NCI-H2196 treated with DMSO at 0.1 percent for 48 hours (cell line): ENCODE results near the gene SLC25A1.
"Not testable (repeated sequence)": the region's sequence is repeated elsewhere in the genome, so short reads cannot be mapped to it uniquely, and the experiment has no call there.

Source experiments
- DNase-seq: peaks from one replicate; lab custom pipeline; 2025; ENCODE audit not compliant: unreplicated experiment; lab: John Stamatoyannopoulos, UW

Gene SLC25A1

DNA sequence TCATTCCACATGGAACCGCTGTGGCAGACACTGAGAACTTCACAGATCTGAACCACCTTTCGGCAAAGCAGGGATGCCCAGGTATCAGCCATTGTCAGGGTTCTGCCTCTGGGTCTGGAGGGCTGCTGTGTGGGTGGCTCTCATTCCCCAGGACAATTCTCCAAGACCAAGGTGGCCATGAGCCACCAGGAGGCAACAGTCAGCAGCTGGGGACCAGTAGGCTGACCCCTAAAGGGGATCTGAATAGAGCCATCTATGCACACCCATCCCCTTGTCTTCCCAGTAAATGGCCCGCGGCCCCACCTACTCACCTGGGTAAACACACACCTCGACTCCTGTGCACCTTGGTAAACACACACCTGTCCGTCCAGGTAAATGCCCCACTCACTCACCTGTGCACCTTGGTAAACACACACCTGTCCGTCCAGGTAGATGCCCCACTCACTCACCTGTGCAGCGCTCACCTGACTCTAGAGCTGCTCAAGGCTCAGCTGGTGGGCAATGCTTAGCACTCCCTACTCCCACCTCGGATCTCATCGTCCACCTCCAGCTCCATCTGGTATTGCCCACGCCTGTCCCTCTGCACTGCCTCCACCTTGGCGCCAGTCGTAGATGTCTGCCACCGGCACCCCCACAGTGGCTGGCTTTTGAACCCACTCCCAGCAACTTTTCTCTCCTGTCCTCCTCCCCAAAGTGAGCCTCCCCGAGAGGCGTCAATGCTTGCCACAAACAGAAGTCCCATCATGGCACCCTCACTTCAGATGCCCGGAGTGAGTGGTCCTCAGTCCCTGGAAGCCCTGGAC is 10.2 kb downstream of the SLC25A1 start:
- no peak for DNase-seq

DNA sequence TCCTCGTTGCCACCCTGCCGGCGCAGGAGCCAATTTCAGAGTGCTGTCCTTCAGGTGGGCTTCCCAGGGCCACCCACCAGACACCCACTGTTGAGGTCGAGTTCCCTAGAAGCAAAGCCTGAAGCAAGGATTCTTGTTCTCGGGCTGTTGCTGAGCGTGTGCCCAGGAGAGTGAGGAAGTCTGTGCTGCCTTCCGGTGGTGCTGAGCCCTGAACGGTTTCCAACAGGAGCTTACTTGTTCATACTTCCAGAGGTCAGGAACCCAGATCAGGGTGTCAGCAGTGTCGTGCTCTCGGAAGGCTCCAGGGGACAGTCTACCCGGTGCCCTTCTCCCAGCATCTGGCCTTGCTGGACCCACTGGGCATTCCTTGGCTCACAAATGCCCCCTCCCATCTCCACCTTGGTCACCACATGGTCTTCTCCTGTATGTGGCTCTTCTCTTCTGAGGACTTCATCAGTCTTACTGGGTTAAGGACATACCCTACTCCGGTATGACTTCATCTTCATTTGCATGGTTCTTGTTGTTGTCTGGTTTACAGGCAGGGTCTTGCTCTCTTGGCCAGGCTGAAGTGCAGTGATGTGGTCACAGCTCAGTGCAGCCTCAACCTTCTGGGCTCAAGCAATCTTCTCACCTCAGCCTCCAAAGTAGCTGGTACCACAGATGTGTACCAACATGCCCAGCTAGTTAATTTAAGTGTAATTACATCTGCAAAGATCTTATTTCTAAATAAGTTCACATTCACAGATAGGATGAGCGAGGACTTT is 11.2 kb downstream of the SLC25A1 start:
- DNase-seq, result no peak

DNA sequence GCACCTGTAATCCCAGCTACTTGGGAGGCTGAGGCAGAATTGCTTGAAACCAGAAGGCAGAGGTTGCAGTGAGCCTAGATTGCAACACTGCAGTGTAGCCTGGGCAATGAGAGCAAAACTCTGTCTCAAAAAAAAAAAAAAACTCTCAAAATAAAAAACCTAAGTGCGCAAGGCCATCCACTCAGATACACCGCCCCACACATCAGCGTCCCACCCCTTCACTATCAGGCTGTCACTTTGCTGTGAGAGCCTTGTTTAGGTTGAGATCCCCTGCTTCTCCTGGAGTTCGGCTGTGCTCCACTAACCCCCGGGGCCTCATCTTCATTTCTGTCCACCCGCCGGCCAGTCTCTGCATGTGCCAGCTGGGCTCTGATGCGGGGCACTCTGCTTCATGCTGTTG is 12.1 kb downstream of the SLC25A1 start:
- DNase-seq, result no peak

DNA sequence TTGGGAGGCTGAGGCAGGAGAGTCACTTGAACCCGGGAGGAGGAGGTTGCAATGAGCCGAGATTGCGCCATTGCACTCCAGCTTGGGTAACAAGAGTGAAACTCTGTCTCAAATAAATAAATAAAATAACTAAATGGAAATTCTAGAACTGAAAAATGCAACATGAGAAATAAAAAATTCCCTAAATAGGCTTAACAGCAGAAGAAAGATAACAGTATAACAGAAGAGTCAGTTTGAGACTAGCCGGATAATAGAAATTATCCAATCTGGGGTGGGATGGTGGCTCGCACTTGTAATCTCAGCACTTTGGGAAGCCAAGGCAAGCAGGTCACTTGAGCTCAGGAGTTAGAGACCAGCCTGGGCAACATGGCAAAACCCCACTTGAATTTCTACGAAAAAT is 14.1 kb downstream of the SLC25A1 start:
- DNase-seq, result no peak

DNA sequence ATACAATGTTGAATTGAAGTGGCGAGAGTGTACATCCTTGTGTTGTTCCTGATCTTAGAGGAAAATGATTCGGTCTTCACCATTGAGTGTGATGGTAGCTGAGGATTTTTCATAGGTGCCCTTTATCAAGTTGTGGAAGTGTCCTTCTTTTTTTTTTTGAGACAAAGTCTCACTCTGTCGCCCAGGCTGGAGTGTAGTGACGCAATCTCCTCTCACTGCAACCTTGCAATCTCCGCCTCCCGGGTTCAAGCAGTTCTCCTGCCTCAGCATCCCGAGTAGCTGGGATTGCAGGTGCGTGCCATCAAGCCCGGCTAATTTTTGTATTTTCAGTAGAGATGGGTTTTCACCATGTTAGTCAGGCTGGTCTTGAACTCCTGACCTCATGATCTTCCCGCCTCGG is 19.9 kb downstream of the SLC25A1 start:
- not testable (repeated sequence) for DNase-seq

DNA sequence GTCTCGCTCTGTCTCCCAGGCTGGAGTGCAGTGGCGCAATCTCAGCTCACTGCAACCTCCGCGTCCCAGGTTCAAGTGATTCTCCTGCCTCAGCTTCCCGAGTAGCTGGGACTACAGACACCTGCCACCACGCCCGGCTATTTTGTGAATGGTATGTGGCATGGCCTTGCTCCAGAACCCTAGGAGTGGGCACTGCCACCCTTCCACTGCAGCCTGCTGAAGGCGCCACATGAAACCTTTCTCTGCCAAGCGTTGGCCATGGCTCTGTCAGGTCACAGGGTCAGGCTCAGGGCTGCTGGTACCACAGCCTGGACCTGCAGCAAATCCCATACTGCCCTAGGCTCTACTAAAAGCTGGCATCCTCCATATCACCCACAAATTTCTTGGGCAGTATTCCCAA is 22.4 kb downstream of the SLC25A1 start:
- not testable (repeated sequence) for DNase-seq

DNA sequence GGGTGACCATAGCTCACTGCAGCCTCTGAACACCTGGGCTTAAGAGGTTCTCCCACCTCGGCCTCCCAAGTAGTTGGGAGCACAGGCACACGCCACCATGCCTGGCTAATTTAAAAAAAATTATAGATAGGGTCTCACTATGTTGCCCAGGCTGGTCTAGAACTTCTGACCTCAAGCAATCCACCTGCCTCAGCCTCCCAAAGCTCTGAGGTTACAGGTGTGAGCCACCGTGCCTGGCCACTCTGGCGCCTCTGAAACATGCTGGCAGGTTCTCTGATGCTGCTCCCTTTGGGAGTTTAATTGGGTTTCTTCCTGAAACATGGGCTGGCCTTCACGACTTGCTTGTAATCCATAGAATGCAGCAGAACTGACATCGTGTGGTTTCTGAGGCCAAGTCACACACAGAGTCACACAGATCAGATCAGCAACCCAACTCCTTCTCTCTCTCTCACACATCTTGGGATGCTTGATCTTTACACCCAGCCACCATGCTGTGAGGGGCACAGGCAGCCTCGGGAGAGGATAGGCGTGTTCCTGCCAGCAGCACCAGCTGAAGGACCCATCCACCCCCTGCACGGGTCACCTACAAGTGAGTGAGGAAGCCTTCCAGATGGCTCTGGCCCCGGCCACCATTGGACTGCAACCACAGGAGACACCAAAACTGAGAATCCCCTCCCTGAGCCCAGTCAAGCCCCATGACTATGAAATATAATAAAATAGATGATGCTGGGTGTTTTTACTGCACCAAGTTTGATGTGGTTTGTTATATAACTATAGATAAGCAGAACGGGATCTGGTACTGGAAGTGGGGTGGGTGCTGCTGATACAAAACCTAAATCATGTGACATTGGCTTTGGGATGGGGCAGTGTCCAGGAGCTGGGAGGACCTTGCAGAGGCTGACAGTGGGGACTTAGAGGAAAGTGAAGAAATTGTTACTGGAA is 25.3 kb downstream of the SLC25A1 start:
- DNase-seq, result no peak

DNA sequence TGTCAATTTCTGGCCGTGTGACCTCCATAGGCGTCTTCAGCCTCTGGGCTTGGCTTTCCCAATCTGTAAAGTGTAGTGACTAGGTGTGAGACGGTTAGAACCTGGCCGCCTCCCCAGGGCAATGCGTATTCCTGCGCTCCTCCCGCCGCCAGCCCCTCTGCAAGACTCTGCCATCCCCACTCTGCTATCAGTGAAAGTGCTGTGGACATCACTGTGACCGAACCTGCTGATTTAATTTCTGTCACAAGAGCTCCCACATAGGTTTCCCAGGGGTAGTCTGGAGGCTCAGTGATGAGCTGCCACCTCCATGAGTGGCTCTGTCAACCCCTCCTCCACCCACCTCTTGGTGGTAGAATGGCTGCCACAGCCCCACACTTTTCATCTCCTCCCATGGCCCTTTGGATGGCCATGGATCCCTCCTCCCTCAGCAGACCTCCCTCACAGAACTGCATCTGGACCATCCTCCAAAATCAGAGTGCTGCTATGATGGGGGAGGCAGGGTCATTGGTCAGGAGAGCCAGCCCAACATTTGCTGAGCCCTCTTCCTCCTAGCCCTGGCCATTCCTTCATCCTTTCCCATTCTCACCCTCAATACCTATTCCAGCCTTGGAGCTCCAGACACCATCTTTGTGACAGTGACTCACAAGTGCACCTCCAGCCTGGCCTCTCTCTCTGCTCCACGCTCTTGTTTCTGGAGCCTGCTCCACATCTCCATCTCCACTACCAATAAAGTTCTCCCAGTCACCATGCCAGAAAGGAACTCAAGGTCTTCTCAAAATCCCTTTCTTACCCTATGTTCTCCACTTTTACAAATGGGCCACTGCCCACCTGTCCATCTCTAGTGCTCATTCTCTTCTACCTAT is 27.0 kb downstream of the SLC25A1 start:
- DNase-seq, result no peak

DNA sequence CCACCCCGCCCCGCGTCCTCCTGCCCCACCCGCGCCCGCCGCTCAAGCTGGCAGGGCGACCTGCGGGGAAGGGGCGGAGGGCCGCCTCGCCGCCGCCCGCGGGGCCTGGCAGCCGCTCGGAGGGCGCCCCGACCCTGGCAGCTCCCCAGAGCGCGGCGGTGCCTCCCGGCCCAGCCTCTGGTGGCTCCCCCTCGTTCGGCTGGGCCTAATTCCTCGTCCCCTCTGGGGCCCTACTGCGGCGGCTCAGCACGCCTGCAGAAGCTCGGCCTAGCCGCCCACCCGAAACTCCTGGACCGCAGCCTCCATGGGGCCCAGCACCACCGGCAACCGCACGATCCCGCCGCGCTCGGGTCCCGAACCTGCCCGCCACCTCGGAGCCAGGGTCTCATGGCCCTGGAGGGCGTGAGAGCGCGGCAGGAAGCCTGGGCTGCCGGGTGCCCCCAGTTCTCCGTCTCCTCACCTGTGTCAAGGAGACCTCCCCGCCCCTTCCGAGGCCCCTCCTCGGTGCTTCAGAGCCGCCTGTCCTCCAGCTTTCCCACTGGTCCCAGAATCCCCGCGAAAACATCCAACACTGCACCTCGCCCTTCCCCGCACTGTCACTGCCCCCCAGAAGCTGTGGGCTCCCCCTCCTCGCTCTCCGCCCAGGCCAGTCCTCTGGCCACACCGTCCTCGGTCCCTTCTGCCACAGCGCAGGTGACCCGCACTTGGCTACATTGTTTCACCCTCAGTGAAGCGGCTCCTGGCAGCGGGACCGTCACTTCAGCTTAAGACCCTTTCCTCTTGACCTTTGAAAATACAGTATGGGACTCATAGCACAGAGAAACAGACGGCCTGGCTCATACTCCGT is 27.8 kb downstream of the SLC25A1 start:
- no peak for DNase-seq

DNA sequence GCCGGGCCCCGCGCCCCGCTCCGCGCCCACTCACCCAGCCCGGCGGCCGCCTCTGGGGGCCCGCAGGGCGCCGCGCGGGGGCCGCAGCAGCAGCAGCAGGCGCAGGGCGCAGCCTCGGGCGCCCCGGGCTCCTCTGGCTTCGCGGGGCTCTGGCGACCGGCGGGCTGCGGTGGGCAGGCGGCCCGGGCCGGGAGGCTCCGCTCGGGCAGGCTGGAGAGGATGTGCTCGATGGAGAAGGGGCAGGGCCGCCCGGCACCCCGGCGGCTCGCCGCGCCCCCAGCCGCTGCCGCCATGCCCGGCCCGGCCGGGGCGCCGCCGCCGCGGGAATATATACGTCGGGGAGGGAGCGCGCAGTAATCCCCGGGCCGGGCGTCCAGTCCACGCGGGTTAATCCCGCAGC is 28.5 kb downstream of the SLC25A1 start, which contains the start of gene GSC2:
TSS of gene GSC2 (minus strand) at position 302 of the 400 bp plus-strand sequence. CDS start at position 293, 9 bp downstream.
- no peak for DNase-seq

DNA sequence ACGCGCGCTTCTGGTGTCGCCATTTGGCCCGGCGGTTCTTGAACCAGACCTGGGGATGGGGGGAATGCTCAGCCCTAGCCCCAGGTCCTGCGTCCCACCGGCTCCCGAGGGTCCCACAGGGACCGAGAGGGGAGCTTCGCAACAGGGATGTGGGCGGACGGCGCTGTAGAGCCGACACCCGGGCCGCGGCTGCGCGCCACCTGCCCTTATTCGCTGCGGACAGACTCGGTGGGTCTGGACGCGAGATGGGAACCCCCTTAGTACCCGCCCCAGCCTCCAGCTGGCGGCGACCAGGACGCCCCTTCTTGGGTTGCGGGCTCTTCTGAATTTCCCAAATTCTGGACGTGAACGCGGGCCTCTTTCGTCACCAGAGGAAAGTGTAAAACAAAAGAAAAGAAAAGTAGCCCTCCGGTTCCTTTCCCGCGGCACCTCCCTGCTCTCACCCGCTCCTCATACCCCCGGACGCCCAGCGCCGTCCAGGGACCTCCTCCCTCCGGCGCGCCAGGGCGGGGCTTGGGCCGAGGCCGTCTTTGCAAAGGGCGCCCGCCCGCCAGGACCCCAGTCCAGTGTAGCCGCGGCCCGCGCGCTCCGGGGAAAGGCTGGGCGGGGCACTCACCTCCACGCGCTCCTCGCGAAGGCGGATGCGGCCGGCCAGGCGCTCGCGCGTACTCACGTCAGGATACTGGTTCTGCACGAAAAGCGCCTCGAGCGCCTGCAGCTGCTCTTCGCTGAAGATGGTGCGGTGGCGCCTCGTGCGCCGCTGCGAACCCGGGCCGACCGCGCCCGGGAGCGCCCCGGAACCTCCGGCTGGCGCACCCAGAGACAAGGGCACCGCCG is 29.3 kb downstream of the SLC25A1 start:
- DNase-seq, result no peak

DNA sequence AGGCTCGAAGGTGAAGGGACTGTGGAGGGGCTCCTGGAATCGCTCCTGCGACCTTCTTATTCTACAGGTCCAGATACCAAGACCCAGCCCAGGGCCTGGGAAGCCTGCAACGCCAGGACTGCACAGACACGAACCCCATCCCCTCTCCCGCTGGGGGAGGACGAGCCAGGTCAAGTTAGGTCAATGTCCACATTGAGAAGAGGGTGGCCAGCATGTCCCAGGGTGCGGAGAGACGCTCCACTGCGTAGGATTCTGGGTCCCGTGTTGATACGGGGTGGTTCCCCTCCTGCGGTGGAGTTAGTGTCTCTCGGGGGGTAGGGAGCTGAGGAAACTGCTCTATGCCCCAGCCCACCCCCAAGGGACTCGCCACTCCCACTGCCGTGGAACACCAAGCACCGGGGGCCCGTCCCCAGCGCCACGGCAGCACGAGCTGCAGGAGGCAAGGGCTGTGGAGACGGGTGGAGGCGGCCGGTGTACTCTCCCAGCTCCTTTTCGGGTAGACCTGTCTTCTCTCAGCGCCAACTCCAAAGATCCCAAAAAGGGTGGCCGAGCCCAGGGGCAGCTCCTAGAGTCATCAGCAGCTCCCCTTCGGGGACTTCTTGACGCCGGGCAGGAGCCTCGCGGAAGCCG is 30.0 kb downstream of the SLC25A1 start:
- no peak for DNase-seq

DNA sequence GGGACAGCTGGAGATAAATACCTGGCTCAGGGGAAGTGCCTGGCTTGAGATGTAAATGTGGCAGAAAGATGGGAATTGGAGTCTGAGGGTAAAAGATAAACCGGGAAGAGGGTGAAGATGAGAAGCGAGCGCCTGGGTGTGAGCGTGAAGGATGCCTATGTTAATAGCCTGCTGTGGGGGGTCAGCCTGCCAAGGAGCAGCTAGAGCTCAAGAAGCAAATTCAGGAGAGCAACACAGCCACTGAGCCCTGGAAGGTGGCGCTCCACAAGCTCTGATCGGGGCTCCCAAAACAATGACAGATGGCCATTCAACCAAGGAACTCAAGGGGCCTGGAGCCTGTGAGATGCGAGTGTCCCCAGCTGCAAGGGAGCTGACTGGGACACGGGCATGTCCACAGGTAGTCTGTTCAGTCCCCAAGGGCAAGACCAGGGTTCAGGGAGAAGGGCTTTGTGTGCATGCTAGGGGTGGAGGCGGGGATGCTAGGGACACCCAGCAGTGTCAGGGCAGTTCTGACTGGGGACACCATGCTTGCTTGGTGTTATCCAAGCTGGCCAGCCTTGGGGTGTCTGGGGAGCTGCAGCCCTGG is 31.2 kb downstream of the SLC25A1 start:
- DNase-seq, result no peak

DNA sequence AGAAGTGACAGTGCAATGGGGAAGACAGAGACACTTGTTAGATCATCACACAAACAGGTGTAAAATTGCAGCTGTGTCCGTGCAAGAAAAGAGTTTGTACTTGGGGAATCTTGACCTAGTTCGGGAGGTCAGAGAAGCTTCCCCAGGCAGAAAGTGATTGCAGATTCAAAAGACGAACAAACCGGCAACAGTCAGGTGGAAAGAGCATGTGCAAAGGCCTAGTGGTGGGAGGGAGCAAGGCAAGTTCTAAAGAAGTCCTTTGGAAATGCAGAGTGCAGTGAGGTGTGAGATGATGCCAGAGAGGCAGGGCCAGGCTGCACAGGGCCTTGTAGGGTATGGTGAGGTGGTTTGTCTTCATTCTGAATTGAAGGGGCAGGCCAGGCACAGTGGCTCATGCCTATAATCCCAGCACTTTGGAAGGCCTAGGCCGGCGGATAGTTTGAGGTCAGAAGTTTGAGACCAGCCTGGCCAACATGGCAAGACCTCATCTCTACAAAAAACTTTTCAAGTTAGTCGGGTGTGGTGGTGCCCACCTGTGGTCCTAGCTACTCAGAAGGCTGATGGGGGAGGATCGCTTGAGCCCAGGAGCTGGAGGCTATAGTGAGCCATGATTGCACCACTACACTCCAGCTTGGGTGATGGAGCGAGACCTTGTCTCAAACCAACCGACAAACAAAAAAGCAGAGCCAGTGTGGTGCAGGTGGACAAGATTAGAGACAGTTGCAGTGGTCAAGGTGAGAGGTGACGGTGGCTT is 32.1 kb downstream of the SLC25A1 start:
- DNase-seq, result no peak

DNA sequence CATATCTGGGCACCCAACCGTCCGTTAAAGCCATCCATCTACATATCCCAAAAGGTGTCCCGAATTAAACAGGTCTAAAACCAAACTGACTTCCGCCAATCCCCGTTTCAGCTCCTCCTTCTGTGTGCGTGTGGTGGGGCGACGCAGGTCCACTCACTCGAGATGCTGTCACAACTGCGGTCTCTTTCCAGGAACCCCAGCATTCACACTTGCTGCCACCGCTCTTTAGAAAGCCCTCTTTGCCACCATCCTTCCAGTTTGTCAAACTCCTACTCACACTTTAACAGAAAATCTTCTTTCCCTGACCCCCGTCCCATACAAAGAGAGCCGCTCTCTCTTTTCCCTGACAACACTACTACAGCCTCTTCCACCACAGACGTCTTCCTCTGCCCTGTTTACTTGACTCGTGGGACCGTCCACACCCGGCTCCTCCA is 34.6 kb downstream of the SLC25A1 start:
- DNase-seq, result no peak

DNA sequence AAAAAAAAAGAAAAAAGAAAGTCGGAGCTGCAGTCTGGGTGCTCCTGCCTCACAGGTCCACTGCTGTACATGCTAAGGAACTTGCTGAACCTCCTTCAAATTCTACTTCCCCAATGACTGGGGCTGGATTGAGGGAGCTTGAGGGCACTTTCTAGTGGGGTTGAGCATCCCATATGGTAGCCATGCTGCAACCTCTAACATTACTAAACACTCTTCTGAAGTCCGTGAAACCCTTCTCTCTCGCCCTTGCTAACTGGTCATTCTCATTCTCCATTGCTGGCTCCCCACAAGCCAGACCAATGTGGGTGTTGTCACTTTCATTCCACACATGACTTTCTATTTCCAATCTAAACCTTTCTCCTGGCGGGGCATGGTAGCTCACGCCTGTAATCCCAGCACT is 35.3 kb downstream of the SLC25A1 start:
- DNase-seq, result no peak

DNA sequence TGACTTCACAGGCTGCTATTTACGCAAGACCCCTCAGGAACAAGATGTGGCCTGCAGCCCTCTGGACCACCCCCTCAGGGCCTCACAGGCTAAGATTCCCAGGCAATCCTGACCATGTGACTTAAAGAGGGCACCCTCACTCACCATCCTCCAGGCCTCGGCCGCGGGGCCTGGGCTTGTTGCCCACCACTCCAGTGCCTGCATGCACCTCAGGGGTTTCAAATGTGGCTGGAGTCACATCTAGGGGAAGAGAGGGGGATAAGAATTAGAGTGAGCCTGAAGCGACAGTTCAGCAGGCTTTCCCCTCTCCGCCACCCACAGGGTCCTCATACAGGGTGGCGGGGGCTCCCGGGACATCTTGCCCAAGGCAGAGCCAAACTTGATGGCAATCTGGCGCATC is 36.1 kb downstream of the SLC25A1 start:
- DNase-seq, result no peak
